Measurements from ENCODE around the gene CDH4.

DNA sequence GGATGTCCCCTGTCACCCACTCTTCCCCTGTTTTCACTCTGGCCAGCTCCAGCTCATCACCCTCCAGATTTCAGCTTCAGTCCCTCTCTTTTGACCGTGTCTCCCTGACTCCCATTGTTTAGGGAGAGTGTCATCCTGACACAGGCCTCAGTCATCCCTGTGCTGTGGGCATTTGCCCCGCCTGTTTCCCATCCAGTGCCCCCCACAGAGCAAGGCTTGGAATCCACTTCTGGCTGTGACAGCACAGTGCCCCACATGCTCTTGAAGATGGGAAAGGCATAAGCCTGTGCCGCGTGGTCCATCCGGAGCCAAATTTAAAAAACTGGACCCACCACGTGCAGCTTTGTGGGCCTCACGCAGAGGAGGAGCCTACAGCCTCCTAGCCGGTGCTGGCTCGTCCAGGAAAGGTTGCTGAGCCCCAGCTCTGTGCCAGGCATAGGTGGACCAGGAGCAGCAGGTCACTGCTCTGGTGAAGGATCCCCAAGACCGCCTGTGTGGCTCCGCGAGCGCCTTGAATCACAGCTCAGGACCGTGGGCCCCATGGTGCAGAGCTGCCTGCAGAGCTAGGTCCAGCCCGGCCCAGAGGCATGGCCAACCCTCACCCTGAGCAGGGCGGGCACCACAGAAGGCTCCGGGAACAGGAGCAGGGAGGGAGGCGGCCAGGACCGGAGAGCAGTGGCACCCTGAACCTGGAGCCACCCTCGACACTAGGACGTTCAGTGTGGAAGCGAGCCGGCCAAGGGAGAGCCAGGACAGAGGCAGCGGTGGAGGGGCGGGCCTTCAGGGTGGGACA is 172.8 kb downstream of the CDH4 start:
- TF ChIP-seq CTCF (IDR thresholded peaks at IDR 0.05; ENCODE audit: insufficient read depth, low read length) (no peak), REST (IDR thresholded peaks at IDR 0.05; ENCODE audit: insufficient replicate concordance, low read depth) (no peak), POLR2AphosphoS5 (IDR thresholded peaks at IDR 0.05; ENCODE audit: low read depth) (no peak), SPI1 (IDR thresholded peaks at IDR 0.05; ENCODE audit: borderline replicate concordance, low read depth) (no peak)
